Amniotic stem cell (primary cell): ENCODE results near the gene NCCRP1.

Experiments used
- DNase-seq: peaks from one replicate; lab custom pipeline; 2025; lab: John Stamatoyannopoulos, UW

The NCCRP1 gene

DNA sequence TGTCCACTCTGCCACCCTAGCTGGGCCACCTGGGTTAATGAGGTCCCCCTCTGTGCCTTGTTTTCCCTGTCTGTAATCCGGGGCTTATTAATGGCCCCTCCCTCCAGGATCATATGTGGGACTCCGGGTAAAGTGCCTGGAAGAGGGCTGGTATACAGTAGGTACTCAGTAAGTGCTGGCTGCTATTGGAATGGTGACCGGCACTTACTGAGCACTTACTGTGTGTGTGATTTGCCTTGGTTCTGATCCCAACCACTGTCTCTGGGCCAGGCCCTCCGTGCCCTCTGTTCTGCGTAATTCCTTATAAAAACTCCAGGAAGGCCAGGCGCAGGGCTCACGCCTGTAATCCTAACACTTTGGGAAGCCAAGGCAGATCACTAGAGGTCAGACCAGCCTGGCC is 30.9 kb upstream of the NCCRP1 start:
- DNase-seq = no peak

DNA sequence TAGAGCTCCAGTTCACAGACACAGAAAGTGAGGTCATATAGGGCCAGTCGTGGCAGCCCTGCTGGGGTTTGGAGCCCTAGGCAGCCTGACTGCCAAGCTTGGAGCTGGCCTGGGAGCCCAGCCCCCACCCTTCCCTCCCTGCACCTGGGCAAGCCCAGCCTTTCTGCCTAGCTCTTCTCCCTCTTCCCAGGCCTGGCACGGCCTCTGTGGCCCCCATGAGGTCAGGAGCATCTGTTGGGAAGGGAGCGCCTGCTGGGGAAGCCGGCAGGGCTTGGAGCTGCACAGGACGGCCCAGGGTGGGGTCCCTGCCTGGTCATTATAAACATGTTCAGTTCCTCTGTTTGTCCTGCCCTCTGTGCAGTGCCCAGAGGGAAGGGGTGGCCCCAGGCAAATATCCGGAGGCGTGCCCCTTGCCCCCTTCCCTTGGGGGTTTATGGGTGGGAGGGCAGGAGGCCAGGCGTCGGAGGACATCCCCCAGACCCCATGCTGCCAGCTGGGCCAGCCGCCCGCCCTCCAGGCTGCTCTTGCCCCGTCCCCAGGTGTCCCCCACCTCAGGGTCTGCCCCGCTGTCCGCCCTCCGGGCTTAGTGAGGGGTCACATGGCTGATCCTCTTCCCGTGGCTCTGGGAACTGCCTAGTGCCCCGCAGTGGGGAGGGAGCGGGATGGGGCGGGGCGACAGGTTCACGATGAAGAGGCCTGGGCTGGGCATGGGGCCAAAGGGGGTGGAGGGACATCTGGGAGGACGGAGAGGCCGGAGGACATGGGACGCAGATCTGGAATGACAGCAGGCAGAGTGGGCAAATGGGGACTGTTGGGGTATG is 30.0 kb upstream of the NCCRP1 start:
- DNase-seq = no peak

DNA sequence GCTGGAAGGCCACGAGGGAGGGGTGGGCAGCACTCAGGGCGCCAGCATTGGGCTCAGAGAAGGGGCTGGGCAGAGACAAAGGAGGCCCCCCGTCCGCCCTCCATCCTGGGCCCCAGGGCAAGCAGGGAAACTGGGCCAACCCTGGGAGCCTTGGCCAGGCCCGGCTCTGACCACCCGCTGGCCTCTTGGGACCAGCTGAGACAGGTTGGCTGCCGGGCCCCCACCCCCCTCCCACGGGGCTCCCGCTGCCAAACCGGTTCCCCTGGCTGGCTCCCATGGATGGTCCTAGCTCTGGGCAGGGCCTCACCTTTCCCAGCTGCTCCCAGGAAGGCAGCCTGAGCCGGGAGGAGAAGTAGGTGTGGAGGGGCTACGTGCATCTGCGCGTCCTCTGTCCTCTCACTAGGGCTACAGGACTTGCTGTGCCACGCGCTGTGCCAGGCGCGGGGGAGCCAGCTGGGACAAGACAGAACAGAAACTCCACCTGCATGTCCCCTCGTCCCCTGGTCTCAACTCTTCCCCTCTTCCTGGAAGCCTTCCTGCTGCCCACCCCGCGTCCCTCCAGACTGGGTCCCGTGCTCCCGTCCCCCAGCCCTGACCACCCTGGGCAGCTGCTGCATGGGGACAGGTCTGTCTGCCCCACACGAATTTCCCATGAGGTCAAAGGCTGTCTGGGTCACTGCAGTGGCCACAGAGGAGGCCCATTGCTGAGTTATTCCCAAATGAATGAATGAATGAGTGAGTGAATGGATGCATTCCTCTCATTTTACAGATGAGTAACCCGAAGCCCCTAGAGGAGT is 29.1 kb upstream of the NCCRP1 start:
- no peak for DNase-seq

DNA sequence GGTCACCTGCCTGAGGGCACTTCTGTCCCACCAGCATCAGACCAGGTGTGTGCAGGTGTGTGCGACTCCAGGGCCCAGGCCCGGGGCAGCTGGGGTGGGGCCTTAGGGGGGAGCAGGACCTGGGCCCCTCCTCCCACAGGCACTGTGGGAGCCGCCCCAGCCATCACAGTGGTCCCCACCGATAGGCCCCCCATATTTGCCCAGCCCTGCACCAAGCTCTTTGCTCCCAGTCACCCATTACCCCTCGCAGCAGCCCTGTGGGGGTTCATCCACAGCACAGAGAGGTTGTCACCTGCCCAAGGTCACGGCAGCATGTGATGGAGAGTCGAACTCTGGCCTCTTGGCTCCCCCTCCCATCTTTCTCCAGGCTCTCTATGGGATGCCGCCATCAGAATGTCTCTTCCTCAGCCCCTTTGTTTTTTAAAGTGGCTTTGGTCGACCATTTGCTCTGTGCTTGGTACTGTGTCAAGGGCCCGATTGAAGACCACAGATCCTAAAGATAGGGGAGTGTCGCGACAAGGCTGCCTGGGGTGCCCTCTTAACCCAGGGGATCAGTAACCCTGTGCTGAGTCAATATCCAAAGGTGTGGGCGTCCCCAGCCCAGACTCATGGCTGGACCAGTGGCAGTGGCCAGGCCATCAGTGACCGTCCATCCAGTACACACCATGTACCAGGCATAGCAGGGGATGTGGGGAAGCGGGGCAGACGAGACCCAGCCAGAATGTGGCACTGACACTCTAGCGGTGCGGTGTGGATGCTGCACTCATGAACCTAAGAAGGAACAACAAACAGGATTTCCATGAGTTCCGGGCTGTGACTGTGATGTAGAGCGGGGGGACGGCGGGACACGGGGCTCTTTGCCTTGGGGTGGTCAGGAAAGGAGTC is 28.3 kb upstream of the NCCRP1 start:
- no peak for DNase-seq

DNA sequence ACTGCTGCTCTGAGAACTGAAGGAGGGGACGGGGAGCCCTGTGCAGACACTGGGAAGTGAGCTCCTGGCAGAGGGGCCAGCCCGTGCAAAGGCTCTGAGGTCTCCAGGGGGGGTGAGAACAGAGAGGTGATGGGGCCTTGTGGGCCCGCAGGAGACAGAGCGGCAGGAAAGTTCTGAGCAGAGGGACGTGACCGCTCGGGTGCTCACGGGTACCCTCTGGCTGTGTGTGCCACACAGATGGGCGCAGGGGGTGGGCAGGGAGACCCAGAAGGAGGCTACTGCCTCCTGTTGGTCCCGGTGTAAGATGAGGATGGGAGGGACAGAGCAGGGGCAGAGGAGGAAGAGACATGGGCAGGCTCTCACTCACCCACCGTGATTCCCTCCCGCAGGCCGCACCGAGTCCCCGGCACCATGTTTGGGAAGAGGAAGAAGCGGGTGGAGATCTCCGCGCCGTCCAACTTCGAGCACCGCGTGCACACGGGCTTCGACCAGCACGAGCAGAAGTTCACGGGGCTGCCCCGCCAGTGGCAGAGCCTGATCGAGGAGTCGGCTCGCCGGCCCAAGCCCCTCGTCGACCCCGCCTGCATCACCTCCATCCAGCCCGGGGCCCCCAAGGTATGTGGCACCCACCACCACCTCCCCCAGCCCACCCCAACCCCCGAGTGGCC is 27.5 kb upstream of the NCCRP1 start:
- no peak for DNase-seq

DNA sequence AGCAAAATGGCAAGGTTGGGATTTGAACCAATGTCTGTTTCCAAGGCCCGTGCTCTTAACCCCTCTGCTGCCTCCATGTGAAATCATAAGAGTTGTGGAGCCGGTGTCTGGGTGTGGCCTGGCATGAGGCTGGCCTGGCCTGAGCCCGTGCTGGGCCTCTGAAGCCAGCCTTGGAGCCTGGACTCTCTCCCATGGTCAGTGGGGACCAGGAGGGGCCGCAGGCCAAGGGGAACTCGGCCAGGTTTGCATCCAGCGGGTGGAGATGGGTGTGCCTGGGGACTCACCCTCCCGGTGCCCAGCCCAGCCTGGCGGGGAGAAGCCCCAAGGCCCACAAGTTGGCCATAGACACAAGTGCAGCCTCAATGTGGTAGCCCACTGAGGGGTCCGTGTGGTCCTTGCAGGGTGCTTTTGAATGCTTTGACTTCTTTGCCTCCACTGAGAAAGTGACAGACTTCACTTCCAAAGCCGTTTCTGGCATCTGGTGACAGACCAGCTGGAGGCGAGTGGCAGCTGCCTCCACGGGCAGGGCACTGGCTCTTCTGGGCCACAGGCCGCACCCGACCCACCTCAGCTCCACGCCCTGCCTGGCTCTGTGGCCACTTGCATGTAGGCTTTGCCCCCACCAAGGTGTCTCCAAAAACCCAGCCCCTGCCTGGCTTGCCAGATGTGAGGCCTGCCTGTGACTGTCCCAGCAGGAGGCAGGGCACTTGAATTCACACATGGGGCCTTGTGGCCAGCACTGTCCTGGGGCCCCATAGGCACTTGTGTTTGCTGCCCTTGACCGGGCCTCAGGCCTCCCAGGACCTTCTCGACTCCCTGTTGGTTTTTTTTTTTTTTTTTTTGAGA is 26.2 kb upstream of the NCCRP1 start:
- DNase-seq = no peak

DNA sequence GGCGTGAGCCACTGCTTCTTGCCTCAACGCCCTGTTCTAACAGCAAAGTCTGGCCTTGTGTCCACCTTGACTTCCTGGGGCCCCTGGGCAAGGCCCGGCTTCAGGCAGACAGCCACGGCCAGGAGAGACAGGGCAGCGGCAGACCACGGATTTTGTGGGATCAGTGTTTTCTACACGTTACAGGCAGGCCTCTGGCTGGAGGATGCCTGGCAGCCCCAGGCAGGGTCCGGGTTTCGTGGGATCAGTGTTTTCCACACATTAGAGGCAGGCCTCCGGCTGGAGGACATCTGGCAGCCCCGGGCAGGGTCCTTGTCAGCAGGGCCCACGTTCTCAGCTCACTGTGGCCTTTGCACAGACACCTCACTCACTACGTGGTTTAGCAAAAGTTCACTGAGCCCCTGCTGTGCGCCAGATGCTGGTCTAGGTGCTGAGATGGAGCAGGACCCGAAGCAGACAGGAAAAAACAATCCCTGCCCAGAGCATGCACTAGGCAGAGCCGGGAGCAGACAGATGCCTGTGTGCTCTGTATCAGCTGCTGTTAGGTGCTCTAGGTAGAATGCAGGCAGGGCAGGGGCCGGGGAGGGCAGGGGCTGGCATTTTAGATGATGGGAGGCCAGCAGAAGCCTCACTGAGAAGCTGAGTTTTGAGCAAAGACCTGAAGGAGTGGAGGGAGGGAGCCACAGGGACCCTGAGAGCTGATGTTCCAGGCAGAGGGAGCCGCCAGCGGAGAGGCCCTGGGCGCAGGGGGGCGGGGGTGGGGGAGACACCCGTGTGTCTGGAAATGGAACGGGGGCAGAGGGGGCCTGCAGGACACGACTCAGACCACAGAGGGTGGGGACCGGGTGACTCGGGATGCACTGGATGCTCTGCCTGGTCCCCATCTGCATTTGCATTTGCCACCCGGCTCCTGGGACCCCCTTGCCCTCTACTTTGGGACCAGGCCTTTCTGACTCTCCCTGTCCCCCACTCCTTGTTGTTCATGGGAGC is 25.0 kb upstream of the NCCRP1 start:
- DNase-seq = no peak

DNA sequence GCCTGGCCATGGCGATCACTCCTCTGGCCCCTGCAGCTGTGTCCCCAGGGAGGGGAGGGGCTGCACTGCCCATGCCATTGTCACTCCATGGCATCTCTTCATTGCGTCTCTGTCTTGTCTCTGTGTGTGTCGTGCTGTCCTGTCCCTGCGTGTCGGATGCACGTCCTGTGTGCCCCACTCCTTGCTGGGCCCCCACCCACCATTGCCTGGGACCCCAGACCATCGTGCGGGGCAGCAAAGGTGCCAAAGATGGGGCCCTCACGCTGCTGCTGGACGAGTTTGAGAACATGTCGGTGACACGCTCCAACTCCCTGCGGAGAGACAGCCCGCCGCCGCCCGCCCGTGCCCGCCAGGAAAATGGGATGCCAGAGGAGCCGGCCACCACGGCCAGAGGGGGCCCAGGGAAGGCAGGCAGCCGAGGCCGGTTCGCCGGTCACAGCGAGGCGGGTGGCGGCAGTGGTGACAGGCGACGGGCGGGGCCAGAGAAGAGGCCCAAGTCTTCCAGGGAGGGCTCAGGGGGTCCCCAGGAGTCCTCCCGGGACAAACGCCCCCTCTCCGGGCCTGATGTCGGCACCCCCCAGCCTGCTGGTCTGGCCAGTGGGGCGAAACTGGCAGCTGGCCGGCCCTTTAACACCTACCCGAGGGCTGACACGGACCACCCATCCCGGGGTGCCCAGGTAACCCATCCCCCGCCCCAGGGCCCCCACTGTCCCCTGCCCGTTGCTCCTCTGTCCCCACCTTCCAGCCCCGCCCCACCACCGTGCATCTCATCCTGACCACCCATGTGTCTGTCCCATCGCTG is 23.9 kb upstream of the NCCRP1 start:
- DNase-seq = no peak

DNA sequence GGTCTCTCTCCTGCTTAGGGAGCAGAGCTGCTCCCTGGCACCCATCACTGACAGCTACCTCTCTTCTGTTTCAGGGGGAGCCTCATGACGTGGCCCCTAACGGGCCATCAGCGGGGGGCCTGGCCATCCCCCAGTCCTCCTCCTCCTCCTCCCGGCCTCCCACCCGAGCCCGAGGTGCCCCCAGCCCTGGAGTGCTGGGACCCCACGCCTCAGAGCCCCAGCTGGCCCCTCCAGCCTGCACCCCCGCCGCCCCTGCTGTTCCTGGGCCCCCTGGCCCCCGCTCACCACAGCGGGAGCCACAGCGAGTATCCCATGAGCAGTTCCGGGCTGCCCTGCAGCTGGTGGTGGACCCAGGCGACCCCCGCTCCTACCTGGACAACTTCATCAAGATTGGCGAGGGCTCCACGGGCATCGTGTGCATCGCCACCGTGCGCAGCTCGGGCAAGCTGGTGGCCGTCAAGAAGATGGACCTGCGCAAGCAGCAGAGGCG is 23.2 kb upstream of the NCCRP1 start:
- no peak for DNase-seq

DNA sequence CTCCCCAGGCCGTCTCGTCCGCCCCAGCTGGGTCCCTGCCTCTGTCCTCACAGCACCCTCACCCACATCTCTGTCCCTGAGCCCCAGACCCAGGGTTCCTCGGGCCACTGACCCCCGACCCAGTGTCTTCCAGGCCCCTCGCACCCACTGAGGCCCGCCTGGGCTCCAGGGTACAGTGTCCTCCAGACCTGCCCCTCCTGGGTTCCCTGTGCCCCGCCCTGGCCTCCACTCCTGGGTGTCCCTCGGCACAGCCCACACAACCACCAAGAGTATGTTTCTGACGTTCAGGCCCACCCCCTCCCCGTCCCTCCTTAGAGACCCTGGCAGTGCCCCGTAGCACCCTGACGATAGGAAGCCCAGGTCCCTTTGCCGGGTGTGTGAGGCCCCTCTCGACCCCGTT is 22.6 kb upstream of the NCCRP1 start:
- no peak for DNase-seq

DNA sequence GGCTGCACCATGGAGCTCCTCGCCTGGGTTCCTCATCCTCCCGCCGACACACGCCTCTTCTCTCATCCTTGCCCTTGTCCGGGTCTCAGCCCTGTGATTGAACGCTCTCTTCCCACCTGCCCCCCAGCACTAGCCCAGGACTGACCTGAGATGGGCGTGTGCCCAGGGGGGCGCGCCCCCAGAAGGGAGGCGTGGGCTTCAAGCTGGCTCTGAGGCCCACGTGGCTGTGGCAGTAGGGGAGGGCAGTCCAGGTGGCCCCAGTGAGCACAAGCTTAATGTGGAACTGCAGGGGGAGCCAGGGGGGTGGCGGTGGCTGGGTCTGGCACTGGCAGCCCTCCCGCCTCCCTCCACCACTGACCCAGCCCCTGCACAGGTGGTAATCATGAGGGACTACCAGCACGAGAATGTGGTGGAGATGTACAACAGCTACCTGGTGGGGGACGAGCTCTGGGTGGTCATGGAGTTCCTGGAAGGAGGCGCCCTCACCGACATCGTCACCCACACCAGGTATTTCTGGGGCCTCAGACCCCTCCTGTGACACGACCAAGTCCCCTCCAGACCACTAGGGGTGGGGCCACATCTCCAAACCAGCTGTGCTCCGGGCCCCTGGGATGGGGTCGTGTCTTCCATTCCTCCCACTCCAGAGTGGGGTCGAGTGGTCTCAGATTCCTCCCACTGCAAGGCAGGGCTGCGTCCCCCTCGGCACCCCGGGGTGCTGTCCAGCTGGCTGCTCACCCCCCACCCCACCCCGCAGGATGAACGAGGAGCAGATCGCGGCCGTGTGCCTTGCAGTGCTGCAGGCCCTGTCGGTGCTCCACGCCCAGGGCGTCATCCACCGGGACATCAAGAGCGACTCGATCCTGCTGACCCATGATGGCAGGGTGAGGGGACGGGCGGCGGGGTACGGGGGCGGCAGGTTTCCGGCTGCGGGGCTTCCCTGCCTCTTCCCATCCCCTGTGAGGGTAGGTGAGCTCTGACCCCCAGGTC is 21.9 kb upstream of the NCCRP1 start:
- DNase-seq = no peak

DNA sequence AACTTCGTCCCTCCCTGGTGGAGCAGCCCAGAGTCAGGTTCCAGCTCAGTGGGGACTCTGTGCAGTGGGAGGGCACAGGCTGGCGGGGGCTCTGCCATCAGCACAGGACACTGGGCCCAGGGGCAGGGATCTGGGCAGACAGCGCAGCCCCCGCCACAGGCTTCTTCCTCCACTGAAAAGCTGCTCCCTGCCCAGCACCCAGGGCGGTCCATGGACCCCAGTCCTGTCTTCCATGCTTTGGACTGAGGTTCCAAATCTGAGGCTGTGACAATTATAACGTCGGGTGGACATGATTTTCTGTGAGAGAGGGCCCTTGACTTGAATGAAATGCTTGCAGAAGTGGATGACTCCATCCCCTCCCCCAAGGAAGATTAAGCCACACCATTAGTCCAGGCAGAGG is 21.2 kb upstream of the NCCRP1 start:
- no peak for DNase-seq

DNA sequence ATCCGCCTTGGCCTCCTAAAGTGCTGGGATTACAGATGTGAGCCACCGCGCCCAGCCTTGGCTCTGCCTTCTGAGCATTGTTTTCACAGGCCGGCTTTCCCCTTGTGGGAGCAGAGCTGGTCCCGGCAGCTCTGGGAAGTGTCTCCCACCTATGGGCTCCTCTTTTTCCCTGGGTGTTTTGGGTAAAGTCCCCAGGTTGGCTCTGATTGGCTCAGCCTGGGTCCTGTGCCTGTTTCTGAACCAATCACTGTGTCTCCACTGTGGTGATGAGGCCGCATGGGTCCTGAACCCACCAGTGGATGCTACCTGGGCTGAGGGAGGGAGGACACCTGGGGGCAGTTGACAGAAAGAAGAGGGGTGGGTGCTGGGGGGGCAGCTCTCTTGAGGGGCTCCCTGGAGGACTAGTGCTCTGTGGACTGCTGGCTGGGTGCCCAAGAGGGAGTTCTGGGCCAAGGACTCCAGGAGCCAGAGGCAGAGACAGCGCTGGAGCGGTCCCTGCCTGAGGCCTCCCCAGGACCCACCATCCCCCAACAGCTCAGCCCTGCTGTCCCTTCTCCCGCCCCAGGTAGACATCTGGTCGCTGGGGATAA is 19.6 kb upstream of the NCCRP1 start:
- DNase-seq = no peak

DNA sequence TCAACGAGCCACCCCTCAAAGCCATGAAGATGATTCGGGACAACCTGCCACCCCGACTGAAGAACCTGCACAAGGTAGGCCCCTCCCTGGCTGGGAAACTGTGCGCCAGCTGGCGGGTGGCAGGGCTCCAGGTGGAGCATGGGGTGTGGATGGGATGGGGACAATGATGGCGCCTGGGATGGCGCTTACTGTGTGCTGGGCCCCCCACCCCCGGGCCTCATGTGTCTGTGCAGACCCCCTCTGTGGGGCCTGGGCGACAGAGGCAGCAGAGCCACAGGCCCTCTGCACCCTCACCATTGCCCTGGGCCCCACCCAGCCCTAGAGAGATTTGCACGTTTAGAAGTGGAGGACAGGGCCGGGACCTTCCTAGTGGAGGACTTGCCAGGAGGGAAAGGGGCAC is 19.0 kb upstream of the NCCRP1 start:
- DNase-seq = no peak

DNA sequence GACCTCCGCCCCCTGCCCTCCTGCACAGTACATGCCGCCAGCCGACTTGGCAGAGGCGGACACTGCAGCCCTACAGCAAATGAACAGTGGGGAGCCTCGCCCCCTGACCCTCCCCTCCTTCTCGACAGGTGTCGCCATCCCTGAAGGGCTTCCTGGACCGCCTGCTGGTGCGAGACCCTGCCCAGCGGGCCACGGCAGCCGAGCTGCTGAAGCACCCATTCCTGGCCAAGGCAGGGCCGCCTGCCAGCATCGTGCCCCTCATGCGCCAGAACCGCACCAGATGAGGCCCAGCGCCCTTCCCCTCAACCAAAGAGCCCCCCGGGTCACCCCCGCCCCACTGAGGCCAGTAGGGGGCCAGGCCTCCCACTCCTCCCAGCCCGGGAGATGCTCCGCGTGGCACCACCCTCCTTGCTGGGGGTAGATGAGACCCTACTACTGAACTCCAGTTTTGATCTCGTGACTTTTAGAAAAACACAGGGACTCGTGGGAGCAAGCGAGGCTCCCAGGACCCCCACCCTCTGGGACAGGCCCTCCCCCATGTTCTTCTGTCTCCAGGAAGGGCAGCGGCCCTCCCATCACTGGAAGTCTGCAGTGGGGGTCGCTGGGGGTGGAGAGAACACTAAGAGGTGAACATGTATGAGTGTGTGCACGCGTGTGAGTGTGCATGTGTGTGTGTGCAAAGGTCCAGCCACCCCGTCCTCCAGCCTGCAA is 18.3 kb upstream of the NCCRP1 start:
- DNase-seq = no peak

DNA sequence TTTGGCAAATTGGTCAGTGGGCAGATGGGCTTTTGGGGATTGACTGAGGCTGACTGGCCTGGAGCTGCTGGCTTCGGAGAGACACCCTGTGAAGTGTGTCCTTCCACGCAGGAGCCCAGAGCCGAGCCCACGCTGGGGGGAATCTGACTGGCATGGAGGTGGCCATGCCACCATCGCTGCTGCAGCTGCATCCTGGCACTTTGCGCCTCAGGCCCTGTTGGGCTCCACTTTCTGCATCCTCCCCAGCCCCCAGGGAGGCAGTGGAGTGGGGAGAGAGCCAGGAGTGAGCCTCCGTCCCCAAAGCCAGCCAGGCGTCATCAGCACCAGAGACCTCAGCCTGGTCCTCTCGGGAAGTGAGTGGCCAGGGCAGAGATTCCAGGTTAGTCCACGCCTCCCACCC is 17.0 kb upstream of the NCCRP1 start:
- no peak for DNase-seq
